Coronary artery (tissue), 2 donors: ENCODE data around the gene CHCHD5.

Source experiments
- DNase-seq: peaks from one replicate; pipeline ENCODE4 v3.0.0-alpha.2; 2017; ENCODE audit warnings: low spot score
- H3K27ac ChIP-seq, 2 donors: fragments of 200-600 bp; sonication (generic); one replicate each; pipeline ENCODE4 v1.5.1; 2016 to 2019
- H3K4me3 ChIP-seq: fragments of 200-600 bp; sonication (generic); 2 replicates; pipeline ENCODE4 v1.5.1; 2016; ENCODE audit warnings: mild to moderate bottlenecking, moderate library complexity
- CTCF ChIP-seq: fragments of 200-600 bp; sonication (generic); IDR thresholded peaks from one replicate; pipeline ENCODE4 v1.5.1; 2019; ENCODE audit warnings: antibody characterized with exemption

CHCHD5 gene

GRCh38 chr2:112588611-112589045 is 4.2 kb downstream of the CHCHD5 start:
- no peak for DNase-seq
- no peak overlapping the region for H3K4me3 ChIP-seq
- H3K27ac ChIP-seq = no peak overlapping the region
- TF ChIP-seq CTCF = no peak

- DNase-seq = no peak
- no peak overlapping the region for H3K4me3 ChIP-seq
- no peak for TF ChIP-seq CTCF
- H3K27ac ChIP-seq = no peak overlapping the region
These were observed 7.0 kb downstream of the CHCHD5 start for GRCh38 chr2:112591413-112591812.

DNA sequence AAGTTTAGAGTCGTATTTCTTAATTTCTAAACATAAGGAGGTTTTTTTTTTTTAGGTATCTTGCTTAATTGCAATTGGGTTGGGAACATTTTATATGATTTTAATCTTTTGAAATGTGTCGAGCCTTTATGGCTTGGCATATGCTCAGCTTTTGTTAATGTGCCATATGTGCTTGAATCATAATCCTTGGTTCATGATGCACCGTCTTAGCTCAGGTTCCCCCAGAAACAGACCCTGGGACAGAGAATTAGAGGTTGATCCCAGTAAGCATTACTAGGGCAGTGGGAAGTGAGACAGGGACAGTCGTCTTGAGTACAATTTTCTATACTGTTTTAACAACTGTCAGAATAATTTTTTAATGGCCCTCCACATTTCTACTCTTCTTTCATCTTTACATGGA is 9.3 kb downstream of the CHCHD5 start:
- Histone ChIP-seq H3K4me3 (no peak overlapping the region), H3K27ac (no peak overlapping the region)
- no peak for DNase-seq
- no peak for TF ChIP-seq CTCF

DNA sequence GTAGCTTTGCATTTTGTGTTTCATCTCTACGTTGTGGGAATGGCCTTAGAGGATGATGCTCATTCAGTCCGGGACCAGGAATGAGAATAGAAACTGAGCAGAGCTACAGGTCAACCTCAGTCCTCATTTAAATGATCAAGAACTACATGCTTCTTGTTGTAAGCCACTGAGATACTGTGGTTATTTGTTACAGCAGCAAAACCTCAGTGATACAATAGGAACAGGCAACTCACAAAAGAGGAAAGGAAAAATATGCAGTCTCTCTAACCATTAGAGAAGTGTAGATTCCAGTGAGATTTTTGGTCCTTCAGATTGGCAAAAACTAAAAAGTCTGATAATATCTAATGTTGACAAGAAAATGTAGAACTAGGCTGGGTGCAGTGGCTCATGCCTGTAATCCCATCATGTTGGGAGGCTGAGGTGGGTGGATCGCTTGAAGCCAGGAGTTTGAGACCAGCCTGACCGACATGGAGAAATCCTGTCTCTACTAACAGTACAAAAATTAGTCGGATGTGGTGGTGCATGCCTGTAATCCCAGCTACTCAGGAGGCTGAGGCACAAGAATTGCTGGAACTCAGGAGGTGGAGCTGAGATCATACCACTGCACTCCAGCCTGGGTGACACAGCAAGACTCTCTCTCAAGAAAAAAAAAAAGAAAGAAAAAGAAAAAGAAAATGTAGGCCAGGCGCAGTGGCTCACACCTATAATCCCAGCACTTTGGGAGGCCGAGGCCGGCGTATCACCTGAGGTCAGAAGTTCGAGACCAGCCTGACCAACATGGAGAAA is 13.3 kb downstream of the CHCHD5 start:
- no peak for DNase-seq
- H3K4me3 ChIP-seq = no peak overlapping the region
- TF ChIP-seq CTCF = no peak

DNA sequence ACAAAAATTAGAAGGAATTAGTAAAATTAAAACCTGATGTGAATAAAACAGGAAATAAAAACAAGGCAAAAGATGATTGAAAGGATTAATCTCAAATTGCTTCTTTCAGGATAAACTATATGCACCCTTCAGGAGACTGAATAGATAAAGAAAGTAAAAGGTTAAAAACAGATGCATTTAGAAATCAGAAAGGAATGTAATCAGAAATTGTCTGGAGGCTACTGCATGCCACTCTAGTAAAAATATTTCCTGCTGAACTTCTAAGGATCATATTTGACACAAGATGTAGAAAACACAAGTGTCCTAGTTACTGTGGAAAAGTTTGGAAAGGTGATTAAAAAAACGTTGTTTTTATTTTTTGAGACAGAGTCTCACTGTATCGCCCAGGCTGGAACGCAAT is 16.2 kb downstream of the CHCHD5 start:
- Histone ChIP-seq H3K27ac (no peak overlapping the region), H3K4me3 (no peak overlapping the region)
- no peak for TF ChIP-seq CTCF
- DNase-seq = no peak

More for the DNA sequence above, 13.3 kb downstream of the CHCHD5 start:
- no peak overlapping the region for H3K27ac ChIP-seq

DNA sequence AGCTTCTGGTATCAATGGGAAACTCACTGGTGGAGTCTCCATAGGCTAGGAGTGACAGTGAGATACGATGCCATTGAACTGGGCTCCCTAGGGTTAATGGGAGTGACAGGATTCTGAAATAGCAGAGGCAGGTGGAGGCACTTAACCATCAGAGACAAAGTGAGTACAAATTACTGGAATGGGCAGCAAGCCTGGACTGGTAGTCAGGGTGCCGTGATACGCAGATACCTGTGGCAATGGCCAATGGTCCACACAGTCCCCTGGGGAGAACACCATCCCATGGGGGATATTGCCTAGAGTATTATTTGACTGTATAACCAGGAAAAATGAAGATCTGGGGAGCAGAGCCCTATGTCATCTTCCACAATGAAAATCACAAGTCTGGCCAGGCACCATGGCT is 17.3 kb downstream of the CHCHD5 start:
- no peak for DNase-seq
- Histone ChIP-seq H3K27ac (no peak overlapping the region), H3K4me3 (no peak overlapping the region)
- TF ChIP-seq CTCF = no peak

DNA sequence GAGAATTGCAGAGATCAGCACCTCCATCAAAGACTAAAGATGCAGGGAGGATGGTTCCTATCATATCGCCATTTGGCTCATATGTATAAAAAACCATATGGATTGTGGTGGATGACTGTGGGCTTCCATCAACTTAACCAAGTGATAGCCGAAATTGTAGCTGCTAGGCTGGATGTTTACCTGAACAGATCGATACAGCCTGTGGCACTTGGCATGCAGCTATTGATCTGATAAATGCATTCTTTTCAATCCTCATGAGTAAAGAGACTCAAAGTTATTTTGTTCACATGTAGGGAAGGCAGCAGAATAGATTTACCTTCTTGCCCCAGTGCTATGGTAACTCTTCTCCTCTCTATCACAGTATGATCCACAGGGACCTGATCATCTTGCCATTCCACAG is 18.5 kb downstream of the CHCHD5 start:
- TF ChIP-seq CTCF = no peak
- H3K4me3 ChIP-seq = no peak overlapping the region
- peak; percentile 5 for DNase-seq
- no peak overlapping the region for H3K27ac ChIP-seq
